IPS-15b (cell line): Measurements from ENCODE around the gene RIPK4.
A peak's percentile ranks its signal among the peaks of the same experiment; 100 is the strongest.

Experiments
- H3K27me3 ChIP-seq: one replicate; pipeline ENCODE4 v1.6.1; 2013; ENCODE audit warnings: low read length; ENCODE audit not compliant: control insufficient read depth, insufficient read depth
- H3K36me3 ChIP-seq: one replicate; pipeline ENCODE4 v1.6.1; 2013; ENCODE audit warnings: low read length; ENCODE audit not compliant: control insufficient read depth, insufficient read depth
- H3K4me1 ChIP-seq: one replicate; pipeline ENCODE4 v1.6.1; 2013; ENCODE audit warnings: mild to moderate bottlenecking, low read length; ENCODE audit not compliant: control insufficient read depth, insufficient read depth
- H3K4me3 ChIP-seq: one replicate; pipeline ENCODE4 v1.5.1; 2013; ENCODE audit warnings: low read depth, low read length
- H3K9ac ChIP-seq: one replicate; pipeline ENCODE4 v1.6.1; 2013; ENCODE audit warnings: low read depth, mild to moderate bottlenecking, low read length
- H3K9me3 ChIP-seq: one replicate; pipeline ENCODE4 v1.6.1; 2013; ENCODE audit warnings: mild to moderate bottlenecking, low read length; ENCODE audit not compliant: control insufficient read depth, insufficient read depth

The RIPK4 gene

DNA sequence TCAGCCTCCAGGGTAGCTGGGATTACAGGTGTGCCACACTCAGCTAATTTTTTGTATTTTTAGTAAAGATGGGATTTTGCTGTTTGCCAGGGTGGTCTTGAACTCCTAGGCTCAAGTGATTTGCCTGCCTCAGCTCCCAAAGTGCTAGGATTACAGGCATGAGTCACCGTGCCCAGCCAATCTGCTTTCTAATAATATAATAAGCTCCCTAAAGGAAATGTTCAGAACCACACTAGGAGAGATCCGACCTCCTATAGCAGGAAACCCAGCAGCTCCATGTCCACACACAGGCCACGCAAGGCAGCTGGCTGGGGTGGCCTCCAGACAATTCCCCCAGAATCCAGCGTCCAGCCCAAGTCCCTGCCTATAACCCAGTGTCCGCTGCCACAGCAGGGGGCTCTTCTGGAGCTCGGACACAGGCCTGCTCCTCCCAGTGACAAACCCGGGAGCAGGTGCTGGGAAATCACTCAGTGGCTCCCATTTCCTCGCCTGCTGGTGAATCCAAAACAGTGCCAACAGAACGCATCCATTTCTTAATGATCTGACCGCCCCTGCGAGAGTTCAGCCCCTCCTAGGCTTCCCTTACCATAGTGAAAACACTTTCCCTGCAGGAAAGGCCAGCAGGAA is 7.5 kb downstream of the RIPK4 start:
- H3K27me3 ChIP-seq: peaks cover 39% of the 10 kb centered on the region
- no peak overlapping the region for H3K9ac ChIP-seq
- H3K9me3 ChIP-seq: no peaks in the 10 kb centered on the region
- H3K36me3 ChIP-seq: no peaks in the 10 kb centered on the region
- no peak overlapping the region for H3K4me3 ChIP-seq
- H3K4me1 ChIP-seq: peaks cover 15% of the 10 kb centered on the region

DNA sequence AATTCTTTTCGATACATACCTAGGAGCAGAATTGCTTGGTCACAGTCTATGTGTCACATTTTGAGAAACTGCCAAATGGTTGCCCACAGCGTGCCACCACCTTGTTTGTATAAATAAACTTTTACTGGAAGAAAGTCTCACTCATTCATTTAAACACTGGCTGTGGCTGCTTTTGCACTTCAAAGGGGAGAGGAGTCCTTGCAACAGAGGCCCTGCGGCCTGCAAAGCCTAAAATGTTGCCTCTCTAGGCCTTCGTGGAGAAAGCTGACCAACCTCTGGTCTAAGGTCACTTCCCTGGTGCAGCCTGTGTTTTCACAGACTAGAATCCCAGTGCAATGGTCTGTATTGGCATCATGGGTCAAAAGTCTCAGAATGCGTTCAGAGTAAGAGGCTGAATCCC is 8.3 kb downstream of the RIPK4 start:
- peaks cover 31% of the 10 kb centered on the region for H3K27me3 ChIP-seq
- peaks cover 15% of the 10 kb centered on the region for H3K4me1 ChIP-seq
- no peak overlapping the region for H3K4me3 ChIP-seq
- H3K9ac ChIP-seq: no peak overlapping the region
- no peaks in the 10 kb centered on the region for H3K9me3 ChIP-seq
- H3K36me3 ChIP-seq: peaks cover under 1% of the 10 kb centered on the region

DNA sequence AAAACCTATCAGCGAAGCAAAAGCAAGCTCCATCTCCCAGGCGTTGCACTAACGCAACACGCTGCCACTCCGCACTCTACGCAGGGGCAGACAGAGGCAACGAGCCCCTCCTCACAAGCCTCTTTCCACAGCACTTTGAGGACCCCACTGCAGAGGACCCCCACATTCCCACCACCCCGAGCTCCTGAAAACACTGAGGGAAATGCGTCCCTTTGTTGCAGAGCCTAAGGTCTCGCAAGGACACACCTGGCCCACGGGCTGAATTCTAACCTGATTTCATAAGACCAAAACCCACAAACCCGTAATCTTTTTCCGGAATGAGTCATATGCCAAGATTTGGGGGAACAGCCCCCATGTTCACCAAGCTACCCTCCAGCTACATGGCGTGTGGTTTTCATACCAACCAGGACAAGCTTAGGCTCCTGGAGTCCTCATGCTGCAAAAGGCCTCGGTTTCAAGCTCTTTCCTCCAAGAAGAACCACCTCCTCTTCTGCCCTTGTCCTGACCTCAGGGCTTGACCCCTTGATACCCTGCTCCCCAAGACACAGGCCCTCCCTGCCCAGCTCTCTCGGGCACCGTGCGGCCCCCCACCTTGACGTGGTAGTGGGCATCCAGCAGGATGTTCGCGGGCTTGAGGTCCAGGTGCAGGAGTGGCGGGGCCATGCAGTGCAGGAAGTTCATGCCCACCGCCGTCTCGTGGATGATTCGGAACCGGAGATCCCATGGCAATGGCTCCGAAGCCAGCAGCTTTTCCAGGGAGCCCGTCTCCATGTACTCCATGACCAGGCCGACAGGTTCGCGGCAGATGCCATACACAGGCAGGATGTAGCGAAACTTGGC is 10.7 kb downstream of the RIPK4 start:
- no peak overlapping the region for H3K4me3 ChIP-seq
- peaks cover 4% of the 10 kb centered on the region for H3K4me1 ChIP-seq
- no peak overlapping the region for H3K9ac ChIP-seq
- peaks cover 16% of the 10 kb centered on the region for H3K27me3 ChIP-seq
- no peaks in the 10 kb centered on the region for H3K9me3 ChIP-seq
- peaks cover 3% of the 10 kb centered on the region for H3K36me3 ChIP-seq

DNA sequence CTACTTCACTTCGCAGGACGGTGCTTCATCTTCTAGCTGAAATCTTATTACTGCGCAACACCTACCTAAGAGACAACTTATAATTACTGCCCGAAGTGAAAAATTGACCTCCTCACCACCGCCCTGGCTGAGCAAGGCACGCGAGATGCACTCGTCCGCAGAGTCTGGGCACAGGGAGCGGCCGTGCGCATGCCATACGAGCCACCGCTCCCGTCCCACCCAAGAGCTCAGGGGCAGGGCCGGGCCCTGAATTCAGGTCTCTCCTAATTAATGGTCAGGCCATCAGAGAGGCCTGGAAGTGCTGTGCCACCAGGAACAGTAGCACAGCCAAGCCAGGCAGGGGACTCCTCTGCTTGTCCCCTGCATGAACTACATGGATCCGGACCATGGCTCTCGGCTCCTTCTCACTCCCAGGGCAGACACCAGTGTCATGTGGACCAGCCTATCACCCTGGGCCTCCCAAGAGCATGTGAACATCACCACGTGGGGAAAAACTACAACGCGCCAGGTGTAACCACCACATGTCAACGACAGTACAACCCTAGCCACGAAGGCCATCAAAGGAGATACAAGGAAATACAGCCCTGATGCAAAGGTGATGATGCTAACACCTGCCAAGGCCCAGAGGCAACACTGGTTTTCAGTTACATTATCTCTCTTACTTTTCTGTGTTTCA is 11.5 kb downstream of the RIPK4 start:
- H3K27me3 ChIP-seq: peaks cover 9% of the 10 kb centered on the region
- peaks cover 2% of the 10 kb centered on the region for H3K4me1 ChIP-seq
- no peaks in the 10 kb centered on the region for H3K9me3 ChIP-seq
- H3K36me3 ChIP-seq: peaks cover 3% of the 10 kb centered on the region
- H3K9ac ChIP-seq: no peak overlapping the region
- H3K4me3 ChIP-seq: no peak overlapping the region

DNA sequence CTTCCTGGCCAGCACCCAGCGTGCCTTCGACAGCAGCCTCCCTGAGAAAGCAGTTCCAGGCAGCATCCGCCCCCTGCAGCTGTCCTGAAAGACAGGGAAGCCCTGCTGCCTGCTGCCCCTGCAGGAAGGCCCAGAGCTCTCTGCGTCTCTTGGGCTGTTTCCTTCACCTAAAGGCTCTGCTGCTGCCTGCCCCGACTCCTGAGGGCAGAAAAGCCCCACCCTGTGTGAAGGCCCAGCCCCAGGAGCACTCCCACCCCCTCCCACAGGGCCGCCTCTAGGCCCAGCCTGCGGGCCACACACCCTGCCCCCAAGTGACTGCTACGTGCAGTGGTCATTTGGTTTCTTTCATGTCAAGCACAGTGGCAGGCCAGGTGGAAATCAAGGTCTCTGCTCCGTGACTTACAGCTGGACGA is 12.4 kb downstream of the RIPK4 start:
- Histone ChIP-seq H3K27me3 (no peaks in the 10 kb centered on the region), H3K9ac (peak overlapping the region; percentile 32), H3K36me3 (peaks cover 3% of the 10 kb centered on the region), H3K4me1 (no peaks in the 10 kb centered on the region), H3K9me3 (no peaks in the 10 kb centered on the region), H3K4me3 (no peak overlapping the region)

DNA sequence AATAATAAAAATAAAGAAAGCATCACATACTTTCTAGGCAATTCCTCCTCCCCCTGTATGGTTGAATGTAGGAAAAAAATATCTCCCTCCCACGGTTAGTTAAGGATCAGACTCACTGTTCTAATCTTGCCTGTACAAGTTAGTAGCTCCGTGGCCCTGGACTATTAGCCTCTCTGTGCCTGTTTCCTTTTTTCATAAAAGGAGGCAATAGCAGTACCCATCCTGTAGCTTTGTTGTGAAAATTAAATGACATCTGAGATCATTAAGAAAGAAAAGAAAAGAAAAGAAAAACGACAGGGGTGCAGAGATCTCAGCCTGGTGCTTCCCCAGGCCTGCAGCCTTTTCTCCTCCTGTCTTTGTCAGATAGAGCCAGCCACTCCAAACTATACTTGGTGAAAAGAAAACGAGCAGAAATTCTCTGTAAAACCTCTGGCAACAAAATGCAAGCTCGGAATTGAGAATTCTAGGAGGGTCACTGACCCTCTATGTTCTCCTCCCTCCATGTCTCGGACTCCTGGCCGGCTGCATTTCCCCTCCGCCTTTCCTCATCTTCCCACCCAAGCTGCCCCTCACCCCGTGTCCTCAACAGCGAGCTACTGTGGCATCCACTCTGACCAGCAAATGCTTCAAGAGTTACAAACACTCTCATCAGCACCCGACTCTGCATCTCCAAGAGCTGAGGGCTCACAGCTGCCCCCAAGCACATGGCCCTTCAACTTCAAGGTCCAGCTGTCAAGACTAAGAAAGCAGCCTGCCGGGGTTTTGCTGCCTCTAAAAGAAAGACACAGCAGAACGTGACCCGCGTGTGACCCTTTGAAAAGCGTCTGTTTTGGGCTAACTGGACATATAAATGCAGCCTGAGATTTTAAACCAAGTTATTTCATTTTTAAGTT is 13.6 kb downstream of the RIPK4 start:
- peaks cover 5% of the 10 kb centered on the region for H3K36me3 ChIP-seq
- no peaks in the 10 kb centered on the region for H3K9me3 ChIP-seq
- H3K9ac ChIP-seq: no peak overlapping the region
- H3K4me1 ChIP-seq: no peaks in the 10 kb centered on the region
- no peaks in the 10 kb centered on the region for H3K27me3 ChIP-seq
- H3K4me3 ChIP-seq: no peak overlapping the region

DNA sequence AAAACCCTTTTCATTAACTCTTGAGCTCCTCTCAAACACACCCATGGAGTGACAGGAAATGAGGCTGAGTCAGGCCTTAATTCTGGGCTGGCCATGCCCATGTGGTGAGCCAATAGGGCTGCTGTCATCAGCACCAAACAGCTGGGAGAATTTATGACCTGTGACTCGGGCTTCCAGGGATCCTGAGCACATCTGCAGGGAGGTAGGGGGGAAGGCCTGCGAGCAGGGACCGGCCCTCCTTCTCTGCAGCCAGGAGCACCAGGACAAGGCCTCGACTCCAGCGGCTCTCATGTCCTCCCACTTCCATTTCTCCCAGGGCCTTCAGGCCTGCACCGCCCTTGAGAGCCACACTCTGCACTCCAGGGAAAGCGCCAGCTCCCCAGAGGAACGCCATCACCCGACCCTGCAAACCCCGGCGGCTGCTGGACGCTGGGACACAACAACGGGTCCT is 14.6 kb downstream of the RIPK4 start:
- H3K9me3 ChIP-seq: no peaks in the 10 kb centered on the region
- no peak overlapping the region for H3K4me3 ChIP-seq
- H3K36me3 ChIP-seq: peaks cover 11% of the 10 kb centered on the region
- no peak overlapping the region for H3K9ac ChIP-seq
- H3K27me3 ChIP-seq: no peaks in the 10 kb centered on the region
- no peaks in the 10 kb centered on the region for H3K4me1 ChIP-seq

DNA sequence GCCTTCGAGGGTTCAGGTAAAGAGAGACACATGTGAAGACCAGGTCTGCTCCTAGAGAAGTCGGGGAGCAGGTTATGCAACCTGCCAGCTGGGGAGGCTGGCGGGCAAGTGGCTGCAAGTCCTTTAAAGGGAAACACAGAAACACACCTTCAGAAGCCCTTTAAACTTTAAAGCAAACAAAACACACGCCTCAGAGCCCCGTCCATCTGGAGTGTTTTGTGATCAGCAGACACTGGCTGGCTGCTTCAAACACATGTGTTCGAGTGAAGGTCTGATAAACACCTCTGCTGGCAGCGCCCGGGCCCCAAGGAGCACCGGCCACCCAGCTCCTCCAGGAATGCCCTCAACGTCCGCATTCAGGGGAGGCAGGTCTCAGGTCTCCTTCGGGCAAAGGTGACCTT is 15.2 kb downstream of the RIPK4 start:
- no peaks in the 10 kb centered on the region for H3K27me3 ChIP-seq
- no peak overlapping the region for H3K4me3 ChIP-seq
- H3K9me3 ChIP-seq: no peaks in the 10 kb centered on the region
- peaks cover 13% of the 10 kb centered on the region for H3K36me3 ChIP-seq
- no peaks in the 10 kb centered on the region for H3K4me1 ChIP-seq
- H3K9ac ChIP-seq: no peak overlapping the region

DNA sequence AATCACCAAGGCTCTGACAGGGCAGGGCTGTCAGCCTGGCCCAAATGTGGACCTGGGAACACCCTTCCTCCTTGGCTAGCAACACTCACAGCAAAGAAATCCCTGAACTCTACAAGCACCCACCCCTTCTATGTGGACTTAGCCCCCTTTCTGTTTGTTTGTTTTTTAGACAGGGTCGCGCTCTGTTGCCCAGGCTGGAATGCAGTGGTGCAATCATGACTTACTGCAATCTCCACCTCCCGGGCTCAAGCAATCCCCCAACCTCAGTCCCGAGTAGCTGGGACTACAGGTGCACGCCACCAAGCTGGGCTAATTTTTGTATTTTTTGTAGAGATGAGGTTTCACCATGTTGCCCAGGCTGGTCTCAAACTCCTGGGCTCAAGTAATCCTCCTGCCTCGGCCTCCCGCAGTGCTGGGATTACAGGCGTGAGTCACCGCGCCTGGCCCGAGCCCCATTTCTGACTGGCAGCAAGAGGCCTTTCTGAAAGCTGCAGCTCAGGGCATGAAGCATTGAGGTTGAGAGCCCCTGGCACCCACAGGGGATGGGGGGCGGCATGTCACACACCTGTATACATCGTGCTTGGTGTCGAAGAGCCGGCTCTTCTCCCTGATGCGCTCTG is 16.2 kb downstream of the RIPK4 start:
- Histone ChIP-seq H3K9ac (no peak overlapping the region), H3K27me3 (no peaks in the 10 kb centered on the region), H3K4me1 (no peaks in the 10 kb centered on the region), H3K36me3 (peaks cover 15% of the 10 kb centered on the region), H3K9me3 (no peaks in the 10 kb centered on the region), H3K4me3 (no peak overlapping the region)

DNA sequence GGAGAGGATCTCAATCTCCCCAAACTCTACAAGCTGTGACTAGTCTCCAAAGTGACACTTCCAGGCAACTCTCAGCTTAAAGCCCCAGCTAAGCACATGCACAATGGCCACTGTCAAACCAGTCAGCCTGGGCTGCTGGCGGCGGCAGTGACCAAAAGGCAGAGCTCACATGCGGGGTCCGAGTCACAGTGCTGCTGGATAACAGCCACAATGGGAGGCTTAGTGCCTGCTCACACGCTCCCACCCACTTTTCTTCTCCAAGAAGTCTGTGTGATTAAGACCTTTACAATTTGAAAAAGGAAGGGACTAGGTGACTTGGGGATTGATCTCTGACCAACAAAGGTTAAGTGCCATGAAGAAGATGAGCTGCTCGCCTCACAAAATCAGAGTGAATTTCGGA is 16.8 kb downstream of the RIPK4 start:
- Histone ChIP-seq H3K27me3 (no peaks in the 10 kb centered on the region), H3K9ac (no peak overlapping the region), H3K9me3 (no peaks in the 10 kb centered on the region), H3K4me1 (no peaks in the 10 kb centered on the region), H3K36me3 (peaks cover 15% of the 10 kb centered on the region), H3K4me3 (no peak overlapping the region)

DNA sequence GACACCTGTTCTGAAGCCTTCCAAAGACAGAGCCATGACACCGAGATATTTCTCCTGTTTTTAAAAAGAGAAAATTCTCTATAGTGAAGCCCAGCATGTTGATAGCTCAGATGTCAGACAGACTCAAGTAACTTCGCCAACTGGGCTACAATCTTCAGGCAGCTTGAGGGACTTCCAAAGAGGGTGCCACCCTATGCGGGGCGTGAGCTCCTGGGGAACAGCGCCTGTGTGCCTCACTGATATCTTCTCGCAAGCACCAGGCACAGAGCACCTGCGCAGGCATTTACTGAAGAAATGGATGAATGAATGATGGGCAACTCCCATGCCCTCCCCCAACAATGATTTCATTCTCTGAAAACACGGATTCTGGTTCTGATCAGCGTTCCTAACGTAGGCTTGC is 17.6 kb downstream of the RIPK4 start:
- no peaks in the 10 kb centered on the region for H3K9me3 ChIP-seq
- H3K4me1 ChIP-seq: no peaks in the 10 kb centered on the region
- no peaks in the 10 kb centered on the region for H3K27me3 ChIP-seq
- H3K4me3 ChIP-seq: no peak overlapping the region
- H3K9ac ChIP-seq: no peak overlapping the region
- peaks cover 23% of the 10 kb centered on the region for H3K36me3 ChIP-seq
